HCT116 (cell line): ENCODE measurements around the gene TNIK.

ENCODE experiments used
- CEBPB ChIP-seq: IDR thresholded peaks from 2 replicates; pipeline ENCODE4 v1.6.1; 2012; ENCODE audit warnings: low read depth
- EZH2 ChIP-seq: fragments of 200-600 bp; sonication (generic); IDR thresholded peaks from 2 replicates; pipeline ENCODE4 v1.6.1; 2017; ENCODE audit warnings: antibody characterized with exemption, mixed run types
- EZH2phosphoT487 ChIP-seq: fragments of 200-600 bp; IDR thresholded peaks from 2 replicates; pipeline ENCODE4 v1.6.1; 2018; ENCODE audit warnings: antibody characterized with exemption, borderline replicate concordance
- JUND ChIP-seq: IDR thresholded peaks from 2 replicates; pipeline ENCODE4 v1.6.1; 2012
- POLR2A ChIP-seq: IDR thresholded peaks from 2 replicates; pipeline ENCODE4 v1.7.0; 2011; ENCODE audit warnings: borderline replicate concordance; ENCODE audit not compliant: insufficient read depth, insufficient read length; ENCODE audit errors: extremely low read depth
- POLR2AphosphoS5 ChIP-seq: IDR thresholded peaks from 2 replicates; pipeline ENCODE4 v1.6.1; 2011; ENCODE audit warnings: mild to moderate bottlenecking, low read depth, low read length, moderate library complexity
- REST ChIP-seq: IDR thresholded peaks from 2 replicates; pipeline ENCODE4 v1.6.1; 2012; ENCODE audit warnings: low read depth
- YY1 ChIP-seq: IDR thresholded peaks from 2 replicates; pipeline ENCODE4 v1.6.1; 2011; ENCODE audit warnings: low read length, low read depth, moderate library complexity, mild to moderate bottlenecking; ENCODE audit not compliant: insufficient replicate concordance; ENCODE audit errors: extremely low read depth
- TF ChIP-seq, protein P1 (sequence below), 3 experiments: fragments of 200-600 bp in 1 of 3; sonication (generic) in 1 of 3; IDR thresholded peaks in 2 of 3; conservative IDR thresholded peaks in 1 of 3; 2 replicates each; pipeline ENCODE4 v1.5.1; 2012 to 2017; ENCODE audit warnings: low read depth in 2 of 3, low read length in 2 of 3, antibody characterized with exemption in 1 of 3, borderline replicate concordance in 1 of 3, control low read depth in 1 of 3, mild to moderate bottlenecking in 1 of 3, mixed read lengths in 1 of 3, mixed run types in 1 of 3, moderate library complexity in 1 of 3; ENCODE audit not compliant: insufficient read depth in 1 of 3
- TF ChIP-seq, protein P2 (sequence below): IDR thresholded peaks from 2 replicates; pipeline ENCODE4 v1.6.1; 2012
- TF ChIP-seq, protein P3 (sequence below): IDR thresholded peaks from 2 replicates; pipeline ENCODE4 v1.6.1; 2011; ENCODE audit warnings: mild to moderate bottlenecking, low read length, moderate library complexity; ENCODE audit not compliant: insufficient replicate concordance; ENCODE audit errors: extremely low read depth

DNA sequence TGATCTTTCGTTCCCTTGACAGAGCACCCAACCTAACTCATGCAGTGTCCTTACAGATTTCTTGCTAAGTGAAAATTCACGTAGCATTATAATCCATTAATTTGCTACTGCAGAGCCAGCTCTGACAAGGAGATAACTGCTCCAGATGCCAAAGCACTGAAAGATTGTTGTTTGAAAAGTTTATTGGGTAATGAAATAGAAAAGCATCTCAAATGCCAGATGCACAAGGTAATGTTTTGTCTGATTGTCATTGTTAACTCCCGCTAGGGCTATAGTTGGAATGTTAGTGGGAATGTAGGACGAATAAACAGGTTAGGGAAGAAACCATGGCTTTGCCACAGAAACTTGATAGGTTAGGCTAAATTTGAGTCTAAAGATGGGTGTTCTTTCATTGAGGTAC is 413.4 kb downstream of the TNIK start:
- TF ChIP-seq, protein P1, sequence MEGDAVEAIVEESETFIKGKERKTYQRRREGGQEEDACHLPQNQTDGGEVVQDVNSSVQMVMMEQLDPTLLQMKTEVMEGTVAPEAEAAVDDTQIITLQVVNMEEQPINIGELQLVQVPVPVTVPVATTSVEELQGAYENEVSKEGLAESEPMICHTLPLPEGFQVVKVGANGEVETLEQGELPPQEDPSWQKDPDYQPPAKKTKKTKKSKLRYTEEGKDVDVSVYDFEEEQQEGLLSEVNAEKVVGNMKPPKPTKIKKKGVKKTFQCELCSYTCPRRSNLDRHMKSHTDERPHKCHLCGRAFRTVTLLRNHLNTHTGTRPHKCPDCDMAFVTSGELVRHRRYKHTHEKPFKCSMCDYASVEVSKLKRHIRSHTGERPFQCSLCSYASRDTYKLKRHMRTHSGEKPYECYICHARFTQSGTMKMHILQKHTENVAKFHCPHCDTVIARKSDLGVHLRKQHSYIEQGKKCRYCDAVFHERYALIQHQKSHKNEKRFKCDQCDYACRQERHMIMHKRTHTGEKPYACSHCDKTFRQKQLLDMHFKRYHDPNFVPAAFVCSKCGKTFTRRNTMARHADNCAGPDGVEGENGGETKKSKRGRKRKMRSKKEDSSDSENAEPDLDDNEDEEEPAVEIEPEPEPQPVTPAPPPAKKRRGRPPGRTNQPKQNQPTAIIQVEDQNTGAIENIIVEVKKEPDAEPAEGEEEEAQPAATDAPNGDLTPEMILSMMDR (IDR thresholded peaks at IDR 0.05 in 2 of 3, conservative IDR thresholded peaks at IDR 0.05 in 1 of 3; ENCODE audit: borderline replicate concordance in 1 of 3, insufficient read depth in 1 of 3, low read depth in 2 of 3, low read length in 2 of 3), result no peak
- TF ChIP-seq REST (no peak), POLR2AphosphoS5 (no peak), YY1 (no peak), POLR2A (no peak), JUND (no peak), EZH2 (no peak), EZH2phosphoT487 (no peak), CEBPB (no peak)
- TF ChIP-seq, protein P2, sequence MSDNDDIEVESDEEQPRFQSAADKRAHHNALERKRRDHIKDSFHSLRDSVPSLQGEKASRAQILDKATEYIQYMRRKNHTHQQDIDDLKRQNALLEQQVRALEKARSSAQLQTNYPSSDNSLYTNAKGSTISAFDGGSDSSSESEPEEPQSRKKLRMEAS, result no peak
- TF ChIP-seq, protein P3, sequence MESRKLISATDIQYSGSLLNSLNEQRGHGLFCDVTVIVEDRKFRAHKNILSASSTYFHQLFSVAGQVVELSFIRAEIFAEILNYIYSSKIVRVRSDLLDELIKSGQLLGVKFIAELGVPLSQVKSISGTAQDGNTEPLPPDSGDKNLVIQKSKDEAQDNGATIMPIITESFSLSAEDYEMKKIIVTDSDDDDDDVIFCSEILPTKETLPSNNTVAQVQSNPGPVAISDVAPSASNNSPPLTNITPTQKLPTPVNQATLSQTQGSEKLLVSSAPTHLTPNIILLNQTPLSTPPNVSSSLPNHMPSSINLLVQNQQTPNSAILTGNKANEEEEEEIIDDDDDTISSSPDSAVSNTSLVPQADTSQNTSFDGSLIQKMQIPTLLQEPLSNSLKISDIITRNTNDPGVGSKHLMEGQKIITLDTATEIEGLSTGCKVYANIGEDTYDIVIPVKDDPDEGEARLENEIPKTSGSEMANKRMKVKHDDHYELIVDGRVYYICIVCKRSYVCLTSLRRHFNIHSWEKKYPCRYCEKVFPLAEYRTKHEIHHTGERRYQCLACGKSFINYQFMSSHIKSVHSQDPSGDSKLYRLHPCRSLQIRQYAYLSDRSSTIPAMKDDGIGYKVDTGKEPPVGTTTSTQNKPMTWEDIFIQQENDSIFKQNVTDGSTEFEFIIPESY, result no peak
